OCI-M1 (cell line): ENCODE data around the gene NOTCH2.

Source experiments
- DNase-seq: peaks from one replicate; lab custom pipeline; 2025; lab: John Stamatoyannopoulos, UW

Gene NOTCH2

GRCh38 chr1:119874186-119874585, 195.3 kb downstream of the NOTCH2 start:
- DNase-seq: peak; percentile 69

- DNase-seq: peak; percentile 73
Observed at GRCh38 chr1:119873135-119874015, 196.1 kb downstream of the NOTCH2 start.

GRCh38 chr1:119871881-119872280, 197.6 kb downstream of the NOTCH2 start:
- no peak for DNase-seq

- DNase-seq: peak; percentile 96
Observed at GRCh38 chr1:119870917-119871596, 198.4 kb downstream of the NOTCH2 start.

GRCh38 chr1:119869995-119870394, 199.5 kb downstream of the NOTCH2 start:
- DNase-seq: no peak

GRCh38 chr1:119868176-119868575, 201.3 kb downstream of the NOTCH2 start:
- no peak for DNase-seq

GRCh38 chr1:119866451-119866850, 203.0 kb downstream of the NOTCH2 start:
- DNase-seq: no peak

- DNase-seq: no peak
Observed at GRCh38 chr1:119865627-119866026, 203.8 kb downstream of the NOTCH2 start.

- DNase-seq: no peak
Observed at GRCh38 chr1:119862276-119862675, 207.2 kb downstream of the NOTCH2 start.
